Colonic mucosa (tissue), 4 donors: ENCODE measurements around the gene PGM5. TPM values are rescaled to one million over a fixed set of nuclear protein-coding genes. Genes with fewer than 3 reads are reported as not detected.

Experiments used
- DNase-seq: peaks from one replicate; pipeline ENCODE4 v3.0.0-alpha.2; 2020
- H3K27ac ChIP-seq: fragments of 200-600 bp; one replicate; pipeline ENCODE4 v1.8.0; 2021
- H3K27me3 ChIP-seq: fragments of 200-600 bp; one replicate; pipeline ENCODE4 v1.8.0; 2021
- H3K36me3 ChIP-seq: fragments of 200-600 bp; one replicate; pipeline ENCODE4 v1.8.0; 2021
- H3K4me1 ChIP-seq: fragments of 200-600 bp; one replicate; pipeline ENCODE4 v1.8.0; 2021; ENCODE audit warnings: mild to moderate bottlenecking
- H3K4me3 ChIP-seq: fragments of 200-600 bp; one replicate; pipeline ENCODE4 v1.8.0; 2021
- H3K9ac ChIP-seq, 2 donors: one replicate each; pipeline ENCODE4 v1.7.0; 2013; ENCODE audit warnings: control low read depth in 2 of 2, low read depth in 2 of 2, low read length in 2 of 2
- H3K9me3 ChIP-seq: fragments of 200-600 bp; one replicate; pipeline ENCODE4 v1.8.0; 2021
- CTCF ChIP-seq: fragments of 200-600 bp; IDR thresholded peaks from one replicate; pipeline ENCODE4 v1.8.0; 2022; ENCODE audit warnings: antibody characterized with exemption, mild to moderate bottlenecking
- intact Hi-C: fragments of 100-400 bp; cut with DNase I; formaldehyde crosslinking; loops from one replicate; pipeline ENCODE4 v1.14.1; 2022
- total RNA-seq, 2 donors: library from RNA; stranded (reverse); fragmentation: NEBNext Ultra II Directional in 1 of 2; extraction: Animal tissue kit (Norgen Biotek cat#: 25700) in 1 of 2; gene quantifications; one replicate each; pipeline ENCODE4 v1.2.1, GENCODE V29; 2021
- donor health status: healthy.
- donor health status: DM: no; HTN: no; CAD: no.
- donor health status: DM: no; HTN: no; CAD: no.

PGM5 gene
- total RNA-seq, 2 donors from 2014 or later: 7.7 to 48.6 TPM

DNA sequence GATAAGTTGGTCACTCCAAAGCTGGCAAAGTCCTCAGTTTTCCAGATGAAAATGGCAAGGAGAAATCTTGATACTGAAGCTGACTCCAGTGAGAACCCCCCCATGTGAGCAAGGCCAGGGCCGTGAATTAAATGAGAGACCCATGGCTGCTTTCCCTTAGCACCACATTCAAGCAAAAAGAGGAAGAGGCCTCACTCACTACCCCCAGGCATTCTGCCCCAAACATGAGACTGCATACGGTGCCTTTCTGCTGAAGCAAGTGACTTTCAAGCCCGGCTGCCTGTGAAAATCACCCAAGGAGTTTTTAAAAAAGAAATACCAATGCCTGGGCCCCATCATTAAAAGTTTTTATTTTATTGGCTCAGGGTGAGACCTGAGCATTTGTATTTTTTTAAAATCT, 117.4 kb downstream of the PGM5 start:
- no peak for DNase-seq
- TF ChIP-seq CTCF: no peak
- Histone ChIP-seq H3K9ac (no peak overlapping the region), H3K4me1 (no peaks in the 10 kb centered on the region), H3K27me3 (no peaks in the 10 kb centered on the region), H3K36me3 (no peaks in the 10 kb centered on the region), H3K27ac (no peak overlapping the region), H3K9me3 (no peaks in the 10 kb centered on the region), H3K4me3 (no peak overlapping the region)
- intact Hi-C loops: no loop called here

GRCh38 chr9:68476422-68476821, 120.0 kb downstream of the PGM5 start:
- intact Hi-C loops: no loop called here

GRCh38 chr9:68476847-68477246, 120.4 kb downstream of the PGM5 start:
- TF ChIP-seq CTCF: no peak
- no peak for DNase-seq
- H3K27ac ChIP-seq: no peak overlapping the region

More at GRCh38 chr9:68476422-68476821, 120.0 kb downstream of the PGM5 start:
- Histone ChIP-seq H3K4me1 (no peaks in the 10 kb centered on the region), H3K27ac (no peak overlapping the region), H3K9me3 (no peaks in the 10 kb centered on the region), H3K36me3 (no peaks in the 10 kb centered on the region), H3K4me3 (no peak overlapping the region), H3K27me3 (no peaks in the 10 kb centered on the region), H3K9ac (no peak overlapping the region)
- TF ChIP-seq CTCF: no peak
- DNase-seq: no peak

DNA sequence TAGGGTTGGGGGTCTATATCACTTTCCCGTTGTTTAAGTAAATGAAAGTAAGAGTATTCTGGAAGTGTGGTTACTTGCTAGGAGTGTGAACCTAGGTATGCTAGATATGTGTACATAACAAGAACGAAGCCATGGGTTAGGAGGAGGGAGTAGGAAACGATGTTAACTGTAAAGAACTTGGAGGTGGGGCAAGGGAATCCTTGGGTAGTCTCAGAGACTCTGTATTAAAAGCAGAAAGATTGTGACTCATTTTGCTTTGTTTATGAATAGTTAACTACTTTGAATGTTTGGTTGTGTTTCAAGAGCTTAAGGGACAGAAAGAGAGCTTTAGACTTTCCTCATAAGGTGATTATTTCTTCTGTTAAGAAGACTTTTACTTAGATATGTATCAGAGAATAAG, 124.4 kb downstream of the PGM5 start:
- DNase-seq: no peak
- H3K9ac ChIP-seq: no peak overlapping the region
- TF ChIP-seq CTCF: no peak
- no peaks in the 10 kb centered on the region for H3K4me1 ChIP-seq
- intact Hi-C loops: no loop called here
- H3K4me3 ChIP-seq: no peak overlapping the region
- H3K9me3 ChIP-seq: no peaks in the 10 kb centered on the region
- H3K27ac ChIP-seq: no peak overlapping the region
- no peaks in the 10 kb centered on the region for H3K36me3 ChIP-seq
- H3K27me3 ChIP-seq: no peaks in the 10 kb centered on the region

More at GRCh38 chr9:68476847-68477246, 120.4 kb downstream of the PGM5 start:
- no peaks in the 10 kb centered on the region for H3K4me1 ChIP-seq
- no peak overlapping the region for H3K9ac ChIP-seq
- no peaks in the 10 kb centered on the region for H3K36me3 ChIP-seq
- no peaks in the 10 kb centered on the region for H3K27me3 ChIP-seq
- H3K9me3 ChIP-seq: no peaks in the 10 kb centered on the region
- H3K4me3 ChIP-seq: no peak overlapping the region
- intact Hi-C loops: no loop called here

GRCh38 chr9:68482548-68482947, 126.1 kb downstream of the PGM5 start:
- H3K27ac ChIP-seq: no peak overlapping the region
- no peak overlapping the region for H3K4me3 ChIP-seq
- no peaks in the 10 kb centered on the region for H3K9me3 ChIP-seq
- H3K4me1 ChIP-seq: no peaks in the 10 kb centered on the region
- no peak for TF ChIP-seq CTCF
- H3K36me3 ChIP-seq: no peaks in the 10 kb centered on the region
- H3K9ac ChIP-seq: no peak overlapping the region
- intact Hi-C loops: no loop called here
- no peak for DNase-seq
- H3K27me3 ChIP-seq: no peaks in the 10 kb centered on the region

GRCh38 chr9:68488126-68488525, 131.7 kb downstream of the PGM5 start:
- TF ChIP-seq CTCF: no peak
- Histone ChIP-seq H3K27ac (no peak overlapping the region), H3K36me3 (no peaks in the 10 kb centered on the region), H3K9me3 (no peaks in the 10 kb centered on the region), H3K4me3 (no peak overlapping the region), H3K4me1 (no peaks in the 10 kb centered on the region), H3K9ac (no peak overlapping the region), H3K27me3 (no peaks in the 10 kb centered on the region)
- intact Hi-C loops: no loop called here
- DNase-seq: no peak
